Stimulated activated CD4-positive, alpha-beta T cell treated with anti-CD3 and anti-CD28 coated beads, Interleukin-1b, Interleukin-23, amount 100 ng/mL, for 24 hours (primary cell): Measurements from ENCODE around the gene ARHGAP22.

ENCODE experiments used
- DNase-seq, 4 experiments: peaks; one replicate each; pipeline ENCODE4 v3.0.0-alpha.2; 2020; ENCODE audit warnings: low read depth in 4 of 4, low spot score in 1 of 4

Gene ARHGAP22

DNA sequence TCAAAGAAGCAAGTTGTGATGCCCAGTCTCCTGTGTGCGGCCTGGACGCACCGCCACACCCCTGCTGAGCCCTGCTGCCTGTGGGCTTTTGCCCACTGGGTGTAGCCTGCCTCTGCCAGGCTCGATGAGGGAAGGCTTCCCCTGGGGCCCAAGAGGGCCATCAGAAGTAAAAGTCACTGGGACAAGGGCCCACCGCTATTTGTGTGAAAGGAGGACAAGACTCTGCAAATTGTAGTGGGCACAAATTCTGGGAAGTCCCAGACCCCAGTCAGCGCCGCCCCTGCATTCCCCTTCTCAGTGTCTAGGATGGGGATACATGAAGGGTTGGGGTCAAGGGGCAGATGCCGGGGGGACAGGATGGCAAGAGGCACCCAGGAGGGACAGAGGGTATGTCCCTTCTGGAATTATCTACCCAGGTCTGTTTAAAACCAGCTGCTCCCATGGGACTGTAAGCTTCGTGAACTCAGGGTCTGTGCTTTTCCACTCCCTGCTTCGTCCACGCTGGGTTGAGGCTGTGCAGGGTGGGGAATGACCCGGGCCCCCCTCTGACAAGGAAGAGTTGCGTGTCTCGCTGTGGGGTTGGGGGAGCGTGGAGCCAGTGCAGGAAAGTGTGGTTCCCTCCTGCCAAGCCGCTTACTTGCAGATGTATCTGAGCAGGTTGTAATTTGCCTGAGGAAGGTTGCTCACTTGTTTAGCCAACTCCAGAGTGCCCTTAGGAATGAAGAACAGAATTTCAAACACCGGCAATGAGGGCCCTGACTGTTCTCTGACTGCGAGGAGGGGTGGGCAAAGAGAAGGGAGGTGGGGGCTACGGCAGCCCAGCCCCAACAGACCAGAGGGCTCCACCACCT, 151.2 kb downstream of the ARHGAP22 start:
- DNase-seq, result no peak

DNA sequence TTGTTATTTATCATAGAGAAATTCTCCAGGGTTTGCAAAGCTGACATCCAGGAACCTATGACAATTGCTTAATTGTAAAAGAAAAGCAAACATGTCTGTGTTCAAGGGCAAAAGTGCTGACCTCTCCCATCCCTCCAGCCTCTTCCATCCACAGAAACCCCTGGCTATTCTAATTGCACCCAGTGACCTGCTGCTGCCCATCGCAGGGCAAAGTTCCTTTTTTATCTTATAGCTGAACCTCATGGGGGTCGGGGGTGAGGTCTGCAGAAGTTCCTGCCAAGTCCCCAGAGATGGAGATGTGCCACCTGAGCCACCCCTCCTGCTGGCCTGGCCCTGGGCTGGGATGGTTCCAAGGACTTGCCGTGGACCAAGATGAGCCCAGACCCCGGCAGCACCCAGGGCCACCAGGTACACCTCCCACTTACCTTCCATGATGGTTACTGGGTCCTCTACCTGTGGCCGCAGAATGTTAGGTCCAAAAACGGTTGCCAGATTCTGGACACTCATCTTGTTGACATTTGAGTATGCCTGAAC, 151.9 kb downstream of the ARHGAP22 start:
- no peak for DNase-seq

DNA sequence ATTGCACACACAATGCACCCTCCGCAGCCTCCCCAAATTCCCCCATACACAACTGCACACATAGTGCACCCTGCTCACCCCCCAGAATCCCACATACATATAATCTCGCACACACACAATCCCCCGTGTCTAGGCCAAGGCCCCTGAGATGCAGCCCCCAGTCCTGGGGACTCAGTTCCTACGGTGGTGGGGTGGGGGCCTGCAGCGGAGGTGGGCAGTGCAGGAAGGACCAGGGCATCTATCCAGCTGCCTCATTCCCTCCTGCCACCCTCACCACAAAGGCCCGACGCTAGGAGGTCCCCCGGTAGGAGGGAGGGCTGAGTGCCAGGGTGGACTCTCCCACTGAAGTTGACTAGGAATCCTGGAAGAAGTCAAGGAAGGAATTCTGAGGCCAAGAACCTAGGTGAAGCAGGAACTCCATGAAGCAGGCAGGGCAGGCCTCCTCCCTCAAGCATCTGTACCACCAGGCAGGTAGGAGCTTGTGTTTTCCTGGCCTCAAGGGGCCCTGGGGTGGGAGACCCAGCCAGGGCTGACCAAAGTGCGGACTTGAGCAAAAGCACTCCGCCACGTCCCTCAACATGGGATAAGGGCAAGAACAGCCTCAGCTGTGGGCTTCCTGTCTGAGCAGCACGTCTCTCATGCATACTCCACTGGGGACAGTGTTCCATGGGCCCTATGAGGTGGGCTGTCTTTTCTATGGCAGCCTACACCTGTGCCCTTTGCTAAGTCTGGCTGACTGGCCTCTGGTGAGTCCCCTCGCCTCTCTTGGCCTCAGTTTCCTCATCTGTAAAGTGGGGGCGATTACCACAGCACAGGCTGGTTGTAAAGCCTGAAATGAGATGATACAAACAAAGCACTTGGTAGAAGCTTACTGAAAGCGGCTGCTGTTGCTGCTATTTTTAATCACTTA, 152.6 kb downstream of the ARHGAP22 start:
- DNase-seq, result no peak

DNA sequence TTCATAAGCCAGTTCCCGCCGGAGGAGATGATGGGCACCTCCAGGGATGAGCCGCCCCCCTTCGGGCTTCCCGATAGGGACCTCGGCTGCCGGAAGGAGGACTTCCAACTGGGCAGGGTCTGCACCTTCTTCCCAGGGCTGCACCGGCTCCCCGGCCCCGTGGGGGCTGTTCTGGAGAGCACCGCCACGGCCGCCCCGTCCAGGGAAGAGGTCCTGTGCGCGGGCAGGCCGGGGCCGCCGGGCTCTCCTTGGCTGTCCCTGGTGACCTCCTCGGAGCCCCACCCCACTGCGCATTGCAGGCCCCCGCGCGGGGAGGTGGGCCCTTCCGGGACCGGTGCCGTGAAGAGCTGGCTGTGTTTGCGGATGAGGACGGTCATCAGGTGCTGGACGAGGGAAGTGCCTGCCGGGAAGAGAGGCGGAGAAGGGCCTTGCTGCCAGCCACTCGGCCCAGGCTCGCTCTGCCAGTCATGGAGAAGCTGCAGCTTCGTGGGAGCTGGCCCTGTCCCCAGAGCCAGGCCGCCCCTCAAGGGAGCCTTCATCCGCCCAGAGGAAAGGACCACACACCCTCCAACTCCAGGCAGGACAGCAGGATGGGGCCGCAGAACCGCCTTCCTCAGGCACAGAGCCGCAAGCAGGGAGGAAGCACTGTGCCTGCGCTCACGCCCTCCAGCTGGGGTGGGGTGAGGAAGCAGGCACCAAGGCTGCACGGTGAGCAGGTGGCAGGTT, 154.0 kb downstream of the ARHGAP22 start:
- no peak for DNase-seq

DNA sequence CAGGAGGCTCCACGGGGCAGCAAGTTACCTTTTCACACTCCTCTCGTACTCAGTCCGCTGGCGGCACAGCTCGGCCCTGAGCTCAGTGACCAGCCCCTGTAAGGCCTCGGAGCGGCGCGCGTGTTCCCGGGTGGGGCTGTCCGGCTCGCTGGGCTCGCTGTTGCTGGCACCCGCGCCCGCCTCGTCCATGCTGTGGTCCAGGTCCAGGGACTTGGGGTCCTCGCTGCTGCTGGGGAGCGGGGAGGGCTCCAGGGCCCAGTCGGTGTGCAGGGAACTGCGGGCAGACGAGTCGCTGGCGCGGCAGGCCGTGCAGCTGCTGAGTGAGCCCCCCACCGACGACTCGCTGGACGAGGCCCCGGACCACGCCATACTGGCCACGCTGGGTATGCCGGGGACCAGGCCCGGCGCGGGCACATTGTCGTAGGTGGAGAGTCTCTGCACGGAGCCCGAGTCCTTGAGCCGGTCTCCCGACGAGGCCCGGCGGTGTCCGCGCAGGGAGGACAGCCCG, 154.6 kb downstream of the ARHGAP22 start:
- DNase-seq, result no peak

DNA sequence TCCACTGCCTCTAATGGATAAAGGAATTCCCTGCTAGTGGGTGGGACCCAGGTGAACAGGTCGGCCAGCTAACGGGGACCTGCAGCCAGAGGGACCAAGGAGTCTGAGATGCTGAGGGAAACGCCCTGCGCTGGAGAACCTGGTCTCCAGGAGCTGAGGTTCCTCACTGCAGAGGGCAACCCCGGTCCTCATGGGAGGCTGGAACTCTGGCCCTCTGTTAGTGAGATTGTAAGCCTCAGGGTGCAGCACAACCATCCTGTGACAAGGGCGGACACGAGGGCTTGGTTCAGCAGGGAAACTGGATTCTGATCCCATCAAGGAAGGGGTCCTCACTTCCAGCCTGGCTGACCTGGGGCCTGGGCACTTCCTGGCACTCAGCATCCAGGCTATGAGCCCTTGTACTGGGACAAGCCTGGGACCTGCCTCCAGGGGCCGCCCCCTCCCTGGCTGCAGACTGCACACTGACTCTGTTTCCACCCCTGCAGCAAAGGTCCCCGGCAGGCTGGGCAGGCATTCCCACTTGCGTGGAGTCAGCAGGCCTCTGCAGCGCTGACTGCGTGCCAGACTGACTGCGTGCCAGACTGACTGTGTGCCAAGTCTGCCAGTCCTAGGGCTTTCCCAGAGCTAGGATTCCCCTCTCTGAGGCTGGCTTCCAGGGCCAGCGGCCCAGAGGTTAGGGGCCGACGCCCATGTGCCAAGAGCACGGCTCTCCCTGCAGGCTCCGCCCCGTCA, 155.2 kb downstream of the ARHGAP22 start:
- DNase-seq, result no peak

DNA sequence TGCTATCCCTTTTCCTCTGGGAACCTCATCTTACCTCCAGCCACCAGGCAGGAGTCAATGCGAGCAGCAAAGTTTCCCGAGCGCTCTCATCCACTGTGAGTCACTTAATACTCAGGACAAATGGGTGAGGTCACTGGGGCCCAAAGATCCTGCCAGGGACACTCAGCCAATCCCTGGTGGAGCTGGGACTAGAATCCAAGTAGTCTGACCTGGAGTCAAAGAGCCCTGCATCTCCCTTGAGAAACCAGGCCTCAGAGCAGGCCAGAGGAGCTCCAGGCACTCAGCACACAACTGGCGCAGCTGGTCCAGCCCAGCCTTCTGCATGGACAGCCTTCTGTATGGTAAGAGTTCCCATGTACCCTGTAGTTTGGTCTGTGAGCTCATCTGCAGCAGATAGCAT, 156.1 kb downstream of the ARHGAP22 start:
- no peak for DNase-seq

DNA sequence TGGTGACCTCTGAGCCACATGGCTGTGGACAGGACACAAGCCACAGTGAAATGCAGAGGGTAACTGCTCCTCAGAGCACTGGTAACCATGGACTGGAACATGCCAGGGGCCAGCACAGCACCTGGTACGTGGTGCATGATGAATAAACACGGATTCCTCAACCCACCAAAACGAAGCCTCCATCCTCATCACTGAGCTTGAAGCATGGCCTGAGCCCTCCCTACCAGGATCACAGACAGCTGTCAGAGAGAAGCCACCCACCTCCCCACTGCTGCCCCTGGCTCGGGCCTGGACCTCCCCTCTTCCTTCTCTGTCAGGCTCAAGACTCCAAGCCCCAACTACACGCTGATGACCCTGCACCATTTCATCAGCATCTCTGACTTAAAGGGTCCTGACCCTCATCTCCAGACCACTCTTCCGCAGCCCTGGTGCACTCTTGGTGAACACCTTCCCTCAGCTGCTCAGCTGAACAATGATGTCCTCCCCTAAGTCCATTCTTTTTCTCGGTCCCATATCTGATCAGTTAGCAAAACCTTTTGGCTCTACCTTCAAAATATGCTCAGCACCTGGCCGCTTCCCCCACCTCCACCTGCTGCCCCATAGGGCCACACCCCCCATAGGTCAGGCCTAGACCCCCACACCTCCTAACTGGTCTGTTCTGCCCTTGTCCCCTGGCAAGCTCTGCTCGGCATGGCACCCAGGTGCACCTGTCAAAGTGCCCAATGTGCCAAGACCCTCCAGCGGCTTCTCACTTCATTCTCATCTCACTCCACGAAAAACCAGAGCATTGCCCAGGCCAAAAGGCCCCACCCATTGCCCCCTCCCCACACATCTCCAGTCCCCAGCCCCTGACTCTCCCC, 157.3 kb downstream of the ARHGAP22 start:
- no peak for DNase-seq

DNA sequence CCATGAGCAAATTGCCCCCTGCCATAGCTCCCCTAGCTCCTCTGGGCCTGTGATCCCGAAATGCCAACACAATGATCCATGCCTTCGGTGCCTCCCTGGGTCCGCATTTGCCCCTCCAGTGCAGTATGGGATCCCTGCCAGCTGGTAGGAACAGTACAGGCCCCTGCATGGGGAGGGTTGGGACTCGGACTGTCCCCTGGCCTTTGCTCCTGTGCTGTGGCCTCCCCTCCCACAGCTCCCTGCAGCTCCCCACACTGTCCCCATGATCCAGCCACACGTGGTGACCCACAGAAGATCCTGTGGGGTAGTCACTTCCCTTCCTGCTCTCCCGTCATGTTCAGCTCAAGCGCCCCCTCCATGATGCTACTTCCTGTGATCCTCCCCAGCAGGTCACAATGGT, 158.1 kb downstream of the ARHGAP22 start:
- DNase-seq, result no peak

DNA sequence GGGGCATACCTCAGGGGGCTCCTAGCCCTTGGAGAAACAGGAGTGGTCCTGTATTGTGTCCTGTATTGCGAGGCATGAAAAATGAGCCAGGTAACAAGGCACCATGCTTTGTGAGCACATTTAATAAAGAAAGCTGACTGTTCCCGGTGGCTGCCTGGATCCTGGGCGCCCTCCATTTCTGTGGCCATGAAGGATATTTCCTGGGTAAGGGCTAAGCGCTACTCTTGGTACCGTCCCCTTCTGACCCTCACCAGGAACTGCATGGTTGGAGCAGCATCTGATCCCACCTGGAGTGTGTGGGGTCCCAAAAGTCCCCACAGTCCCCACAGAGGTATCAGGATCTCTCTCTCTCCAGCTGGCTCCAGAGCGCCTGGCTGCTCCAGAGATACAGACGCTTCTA, 158.9 kb downstream of the ARHGAP22 start:
- no peak for DNase-seq

DNA sequence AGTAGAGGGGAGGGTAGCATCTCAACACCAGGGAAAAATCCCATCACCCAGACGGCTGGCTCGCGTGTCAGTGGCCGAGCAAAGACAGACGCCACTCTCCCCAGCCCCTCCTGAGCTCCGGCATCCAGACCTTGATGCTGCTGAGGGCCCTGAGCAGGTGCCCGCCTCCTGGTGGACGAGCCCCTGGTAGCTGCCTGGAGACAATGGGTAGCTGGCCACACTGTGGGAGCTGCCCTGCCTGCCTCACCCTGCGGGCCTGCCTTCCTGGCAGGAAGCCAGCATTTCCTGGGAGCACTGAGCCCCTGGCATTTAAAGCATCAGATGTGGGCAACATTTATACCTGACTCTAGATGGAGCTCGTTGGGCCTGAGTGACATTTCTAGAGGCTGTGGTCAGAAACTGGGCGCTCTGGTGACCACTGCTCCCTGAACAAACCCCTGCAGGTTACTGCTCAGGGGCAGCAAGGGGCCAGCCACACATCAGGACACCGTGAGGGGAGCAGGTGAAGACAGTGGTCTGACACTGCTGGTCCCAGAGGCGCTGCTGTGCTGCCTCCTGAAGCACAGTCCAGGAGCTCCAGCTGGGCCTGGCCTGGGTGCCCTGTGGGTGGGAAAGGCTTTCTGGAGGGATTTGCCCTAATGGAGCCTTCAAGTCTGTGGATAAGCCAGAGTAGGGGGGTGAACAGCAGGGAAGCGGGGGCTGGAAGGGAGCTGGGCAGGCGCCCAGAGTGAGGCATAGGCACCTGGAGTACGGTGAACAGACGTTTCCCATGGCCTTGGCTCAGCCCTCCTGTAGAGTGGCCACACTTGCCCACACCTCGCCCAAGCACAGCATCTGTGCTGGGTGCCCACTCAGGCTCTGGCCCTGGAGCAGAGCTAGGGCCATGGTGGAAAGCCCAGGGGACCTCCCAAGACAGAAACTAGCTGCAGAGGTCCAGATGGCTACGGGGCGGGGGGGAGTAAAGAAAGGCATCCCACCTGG, 159.7 kb downstream of the ARHGAP22 start:
- DNase-seq, result no peak

DNA sequence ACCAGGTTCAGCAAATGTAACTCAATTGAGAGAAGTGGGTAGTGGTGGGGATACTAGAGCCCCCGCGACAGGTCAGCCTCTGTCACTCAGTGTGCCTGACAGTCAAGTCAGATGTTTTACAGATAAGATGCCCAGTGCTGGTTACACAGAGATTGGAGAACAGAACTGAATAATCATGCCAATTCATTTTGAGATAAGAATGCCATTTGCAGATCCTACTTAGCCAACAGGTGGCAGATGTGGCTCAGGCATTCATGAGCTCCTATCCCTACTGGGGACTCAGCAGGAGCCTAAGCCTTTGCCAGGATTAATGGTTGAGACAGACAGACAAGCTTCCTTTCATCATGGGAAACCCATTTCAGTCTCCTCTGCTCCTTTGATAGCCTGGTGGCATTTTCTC, 160.6 kb downstream of the ARHGAP22 start:
- DNase-seq, result no peak

DNA sequence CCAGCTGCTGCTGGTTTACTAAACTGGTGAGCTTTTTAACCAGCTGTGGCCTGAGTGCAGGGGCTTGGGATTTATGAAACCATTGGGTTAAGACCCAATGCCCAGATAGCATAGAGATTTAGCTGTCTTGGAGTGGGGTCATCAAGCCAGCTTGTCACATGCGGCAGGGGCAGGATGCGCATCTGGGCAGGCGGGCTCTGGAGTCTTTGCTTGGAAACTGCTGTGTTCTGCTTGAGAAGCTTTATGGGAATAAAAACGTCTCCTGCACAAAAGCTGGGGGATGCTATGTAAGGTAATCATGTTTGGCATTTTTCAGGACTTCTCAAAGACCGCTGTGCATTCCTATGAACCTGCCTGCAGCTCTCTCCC, 162.1 kb downstream of the ARHGAP22 start:
- no peak for DNase-seq

DNA sequence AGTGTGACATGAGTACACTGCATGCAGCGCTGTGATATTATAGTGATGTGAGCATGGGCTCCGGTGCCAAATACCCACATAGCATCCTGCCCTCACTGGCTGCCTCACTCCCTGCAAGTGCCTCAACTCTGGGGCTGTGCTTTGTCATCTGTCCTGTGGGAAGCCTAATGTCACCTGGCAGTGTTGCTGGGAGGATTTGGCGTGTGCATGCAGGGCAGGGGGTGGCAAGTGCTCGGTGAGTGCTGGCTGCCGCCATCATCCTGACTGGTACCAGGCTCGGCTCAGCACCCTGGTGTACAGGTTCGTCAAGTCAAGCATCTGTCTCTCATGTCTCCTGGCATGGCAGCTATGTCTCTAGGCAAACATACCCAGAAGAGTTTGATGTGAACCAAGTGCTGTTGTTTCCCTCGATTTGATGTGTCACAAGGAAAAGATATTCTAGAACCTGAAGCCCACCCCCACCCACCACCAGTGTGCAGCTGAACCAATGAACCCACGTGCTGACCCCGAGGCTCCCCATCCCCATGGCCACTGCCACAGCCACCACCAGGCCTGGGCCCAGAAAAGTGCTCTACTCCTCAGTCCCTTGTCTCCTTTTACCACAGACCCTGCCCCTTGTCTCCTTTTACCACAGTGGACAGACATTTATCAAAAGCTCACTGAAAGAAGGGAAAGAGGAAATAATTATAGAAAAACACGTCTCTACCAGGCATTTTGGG, 162.6 kb downstream of the ARHGAP22 start:
- DNase-seq, result no peak

DNA sequence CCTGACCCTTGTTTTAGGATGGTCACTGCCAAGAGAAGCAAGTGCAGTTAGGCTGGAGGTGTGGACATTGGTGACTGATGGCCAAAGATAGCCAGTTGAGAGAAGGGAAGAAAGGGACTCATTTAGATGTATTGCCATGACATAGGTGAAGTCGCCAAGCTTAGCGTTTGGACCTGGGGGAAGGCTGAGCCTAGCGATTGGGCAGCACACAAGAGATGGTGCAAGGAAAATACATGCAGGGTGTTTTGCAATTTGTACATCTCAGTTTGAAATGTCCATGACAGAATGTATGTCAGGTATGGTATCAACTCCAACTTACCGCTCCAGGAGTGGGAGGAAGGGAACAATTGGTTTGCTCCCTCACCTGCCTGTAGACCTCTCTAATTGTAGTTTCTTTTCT, 164.1 kb downstream of the ARHGAP22 start:
- DNase-seq, result no peak

DNA sequence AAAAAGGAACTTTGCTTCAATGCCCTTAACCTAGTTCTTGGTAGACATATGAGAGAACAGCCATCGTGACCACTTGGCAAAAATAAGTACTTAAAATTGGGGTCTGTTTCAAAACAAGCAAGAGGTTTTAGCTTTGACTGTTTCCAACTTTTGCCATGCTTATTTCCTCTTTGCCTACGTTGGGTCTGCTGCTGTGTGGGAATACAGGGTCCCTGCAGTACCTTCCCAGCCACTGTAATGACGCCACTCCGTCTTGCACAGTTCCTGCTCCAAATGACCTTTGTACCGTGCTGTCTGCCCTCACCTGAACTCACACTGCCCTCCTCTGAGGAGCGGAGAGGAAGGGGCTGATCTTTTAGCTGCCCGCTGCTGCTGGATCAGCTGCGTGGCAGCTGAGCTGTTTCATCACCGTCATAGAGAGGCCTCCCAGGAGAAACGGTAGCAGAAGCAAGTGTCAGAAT, 165.3 kb downstream of the ARHGAP22 start:
- no peak for DNase-seq

DNA sequence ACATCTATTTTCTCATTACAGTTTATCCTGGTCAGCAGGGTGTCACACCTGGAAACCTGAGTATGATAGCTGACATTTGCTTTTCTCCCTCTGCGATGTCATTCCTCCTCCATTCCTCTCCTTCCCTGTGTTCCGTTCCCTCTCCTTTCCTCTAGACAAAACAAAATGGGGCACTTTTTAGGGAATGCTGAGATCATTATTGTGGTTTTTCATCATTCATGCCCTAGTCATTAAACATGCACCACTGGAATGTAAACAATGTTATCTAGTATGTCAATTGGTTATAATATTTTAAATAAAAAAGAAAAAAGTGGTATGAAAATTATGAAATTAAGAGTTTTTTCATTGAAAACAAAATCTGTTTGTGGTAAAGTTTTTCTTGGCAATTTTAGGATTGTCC, 165.8 kb downstream of the ARHGAP22 start:
- no peak for DNase-seq

DNA sequence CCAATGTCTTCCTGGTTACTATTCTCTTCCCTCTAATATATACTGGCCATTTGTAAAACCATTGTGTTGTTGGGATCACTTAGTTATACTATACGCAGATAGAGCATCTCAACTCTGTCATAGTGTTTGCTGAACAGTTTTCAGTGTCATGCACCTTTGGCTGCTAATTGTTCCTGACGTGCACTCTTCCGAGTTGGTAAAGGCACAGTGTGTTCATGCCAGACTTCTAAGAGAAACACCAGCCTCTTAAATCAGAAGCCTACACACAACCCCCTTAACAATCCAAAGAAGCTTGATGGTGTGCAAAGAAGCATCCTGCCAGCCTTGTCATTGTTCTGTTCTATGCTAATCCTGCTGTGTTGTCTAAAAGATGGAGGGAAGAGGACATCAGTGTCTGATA, 167.3 kb downstream of the ARHGAP22 start:
- no peak for DNase-seq
